HTERT RPE-1 (cell line): Measurements from ENCODE around the gene KCNH3.
"Not testable (repeated sequence)": the region's sequence is repeated elsewhere in the genome, so short reads cannot be mapped to it uniquely, and the experiment has no call there.

Source experiments
- in situ Hi-C: fragments of 300-500 bp; cut with MboI; formaldehyde crosslinking; loops from 4 replicates; pipeline ENCODE4 v1.14.3; 2020; ENCODE audit warnings: low sequenced_read_pairs

KCNH3 gene

GRCh38 chr12:49525942-49526341 lies 12.9 kb upstream of the KCNH3 start:
- in situ Hi-C loops, result no loop called here

GRCh38 chr12:49527361-49528130 lies 11.3 kb upstream of the KCNH3 start:
- in situ Hi-C loops, result no loop called here

GRCh38 chr12:49529414-49529813 lies 9.4 kb upstream of the KCNH3 start:
- in situ Hi-C loops, result no loop called here

- in situ Hi-C loops, result no loop called here
Measured at GRCh38 chr12:49531745-49532144, 7.1 kb upstream of the KCNH3 start.

GRCh38 chr12:49533331-49533730 lies 5.5 kb upstream of the KCNH3 start:
- in situ Hi-C loops, result no loop called here

- in situ Hi-C loops, result not testable (repeated sequence)
Measured at GRCh38 chr12:49534122-49534521, 4.7 kb upstream of the KCNH3 start.

- in situ Hi-C loops, result no loop called here
Measured at GRCh38 chr12:49534731-49535278, 4.0 kb upstream of the KCNH3 start.

GRCh38 chr12:49535921-49536525 lies 2.8 kb upstream of the KCNH3 start:
- in situ Hi-C loops, result no loop called here

GRCh38 chr12:49536526-49537071 lies 2.2 kb upstream of the KCNH3 start:
- in situ Hi-C loops, result no loop called here

GRCh38 chr12:49537231-49537751 lies 1.5 kb upstream of the KCNH3 start:
- in situ Hi-C loops, result no loop called here

GRCh38 chr12:49537752-49538509 lies 899 bp upstream of the KCNH3 start:
- in situ Hi-C loops, result no loop called here

GRCh38 chr12:49539406-49540228 lies 787 bp downstream of the KCNH3 start:
- in situ Hi-C loops, result no loop called here

- in situ Hi-C loops, result no loop called here
Measured at GRCh38 chr12:49540229-49541139, 1.7 kb downstream of the KCNH3 start.

GRCh38 chr12:49541140-49541861 lies 2.5 kb downstream of the KCNH3 start:
- in situ Hi-C loops, result no loop called here

GRCh38 chr12:49541911-49542505 lies 3.2 kb downstream of the KCNH3 start:
- in situ Hi-C loops, result no loop called here

GRCh38 chr12:49542592-49543160 lies 3.8 kb downstream of the KCNH3 start:
- in situ Hi-C loops, result no loop called here

GRCh38 chr12:49543221-49543913 lies 4.5 kb downstream of the KCNH3 start:
- in situ Hi-C loops, result no loop called here
